Breast epithelium (tissue), 4 donors: ENCODE data around the gene TCF3. TPM values are rescaled to one million over a fixed set of nuclear protein-coding genes. Genes with fewer than 3 reads are reported as not detected.

Experiments used
- DNase-seq, 2 donors: peaks; one replicate each; pipeline ENCODE4 v3.0.0-alpha.2; 2019; ENCODE audit warnings: low spot score in 2 of 2
- H3K27ac ChIP-seq, 2 donors: fragments of 200-600 bp; sonication (generic) in 1 of 2; one replicate each; pipeline ENCODE4 v1.5.1; 2016 to 2019; ENCODE audit warnings: mild to moderate bottlenecking in 1 of 2
- H3K27me3 ChIP-seq, 2 donors: fragments of 200-600 bp; sonication (generic) in 1 of 2; one replicate each; pipeline versions ENCODE4 v1.5.1 to v1.6.0; 2017 to 2019; ENCODE audit warnings: control low read depth in 1 of 2, mild to moderate bottlenecking in 1 of 2
- H3K36me3 ChIP-seq: fragments of 200-600 bp; one replicate; pipeline ENCODE4 v1.5.1; 2019
- H3K4me1 ChIP-seq, 2 donors: fragments of 200-600 bp; sonication (generic); one replicate each; pipeline ENCODE4 v1.5.1; 2016 to 2019; ENCODE audit warnings: control low read depth in 1 of 2
- H3K4me3 ChIP-seq, 3 donors: fragments of 200-600 bp; sonication (generic); 1 replicate in 2 of 3; 2 replicates in 1 of 3; pipeline ENCODE4 v1.5.1; 2016 to 2019; ENCODE audit warnings: mild to moderate bottlenecking in 3 of 3, moderate library complexity in 2 of 3
- H3K9me3 ChIP-seq, 2 donors: fragments of 200-600 bp; sonication (generic) in 1 of 2; one replicate each; pipeline ENCODE4 v1.5.1; 2016 to 2019; ENCODE audit warnings: control low read depth in 1 of 2
- CTCF ChIP-seq, 3 donors: fragments of 450-650 bp; IDR thresholded peaks; one replicate each; pipeline ENCODE4 v1.5.1; 2016 to 2017; ENCODE audit warnings: antibody characterized with exemption in 3 of 3, mild to moderate bottlenecking in 3 of 3, moderate library complexity in 3 of 3
- POLR2A ChIP-seq: fragments of 450-650 bp; IDR thresholded peaks from one replicate; pipeline ENCODE4 v1.6.1; 2016; ENCODE audit warnings: antibody characterized with exemption, mild to moderate bottlenecking, moderate library complexity
- POLR2AphosphoS5 ChIP-seq, 3 donors: sonication (generic); formaldehyde crosslinking; IDR thresholded peaks; one replicate each; pipeline ENCODE4 v1.6.1; 2017; ENCODE audit warnings: antibody characterized with exemption in 3 of 3
- intact Hi-C: fragments of 100-400 bp; cut with DNase I; formaldehyde crosslinking; loops from one replicate; pipeline ENCODE4 v1.15.1; 2023; ENCODE audit warnings: low total_unique reads
- total RNA-seq, 3 donors: library from RNA; depleted of rRNA; stranded (reverse); fragments of >200 nt; gene quantifications; one replicate each; pipeline ENCODE4 v1.1.0, GENCODE V29; 2016

The TCF3 gene
- total RNA-seq, 3 donors from 2014 or later = 38.6 to 45.3 (median 42.3) TPM

DNA sequence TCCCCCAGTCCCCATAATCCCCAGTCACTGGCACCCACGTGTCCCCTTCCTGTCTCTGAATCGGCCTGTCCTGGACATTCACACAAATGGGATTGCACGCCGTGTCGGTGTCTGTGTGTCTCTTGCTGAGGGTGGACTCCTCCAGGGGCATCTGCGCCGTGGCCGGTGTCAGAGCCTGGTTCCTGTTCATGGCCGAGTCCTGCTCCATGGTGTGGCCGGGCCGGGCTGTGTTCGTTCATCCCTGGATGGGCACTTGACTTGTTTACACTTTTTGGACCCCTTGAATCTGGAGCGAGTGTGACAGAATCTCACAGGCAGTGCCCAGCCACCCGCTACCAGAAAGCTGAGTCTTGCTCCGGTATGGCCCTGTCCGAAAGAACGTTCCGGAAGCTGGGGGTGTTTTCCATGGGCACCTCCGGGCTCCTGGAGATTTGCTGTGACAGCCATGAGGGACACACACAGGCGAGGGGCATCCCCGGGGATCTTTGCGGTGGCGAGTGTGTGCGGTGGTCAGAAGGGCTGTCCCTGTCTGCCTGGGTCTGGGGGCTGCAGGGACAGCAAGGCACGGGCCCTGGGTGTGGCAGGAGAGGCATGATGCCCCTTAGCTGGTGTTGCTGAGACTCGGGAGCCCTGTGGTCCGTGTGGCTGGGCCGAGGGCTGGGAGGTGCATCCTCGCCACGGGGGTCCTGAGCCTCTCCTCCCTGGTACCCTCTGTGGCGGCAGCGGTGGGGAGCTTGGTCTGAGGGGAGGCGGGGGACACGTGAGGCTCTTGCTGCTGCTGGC lies 77.9 kb downstream of the TCF3 start:
- intact Hi-C loops = no loop called here

DNA sequence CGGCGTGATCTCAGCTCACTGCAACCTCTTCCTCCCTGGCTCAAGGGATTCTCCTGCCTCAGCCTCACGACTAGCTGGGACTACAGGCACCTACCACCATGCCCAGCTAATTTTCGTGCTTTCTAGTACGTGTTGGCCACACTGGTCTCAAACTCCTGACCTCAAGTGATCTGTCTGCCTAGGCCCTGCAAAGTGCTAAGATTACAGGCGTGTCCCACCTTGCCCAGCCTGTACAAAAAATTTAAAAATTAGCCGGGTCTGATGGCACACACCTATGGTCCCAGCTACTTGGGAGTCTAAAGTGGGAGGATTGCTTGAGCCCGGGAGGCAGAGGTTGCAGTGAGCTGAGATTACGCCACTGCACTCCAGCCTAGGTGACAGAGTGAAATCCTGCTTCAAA lies 79.6 kb downstream of the TCF3 start:
- intact Hi-C loops = no loop called here
- Histone ChIP-seq H3K4me1 (peaks cover 0 to 6% of the 10 kb centered on the region in 2 donors), H3K9me3 (no peaks in the 10 kb centered on the region), H3K36me3 (no peaks in the 10 kb centered on the region), H3K27me3 (no peaks in the 10 kb centered on the region), H3K27ac (no peak overlapping the region), H3K4me3 (no peak overlapping the region)
- no peak for DNase-seq
- no peak for TF ChIP-seq POLR2AphosphoS5 (IDR thresholded peaks at IDR 0.05)
- TF ChIP-seq CTCF (IDR thresholded peaks at IDR 0.05) = no peak
- no peak for TF ChIP-seq POLR2A

More for the DNA sequence above, 77.9 kb downstream of the TCF3 start:
- TF ChIP-seq POLR2A = no peak
- TF ChIP-seq CTCF (IDR thresholded peaks at IDR 0.05) = no peak
- TF ChIP-seq POLR2AphosphoS5 (IDR thresholded peaks at IDR 0.05) = no peak
- Histone ChIP-seq H3K4me1 (no peaks in the 10 kb centered on the region), H3K4me3 (no peak overlapping the region), H3K27me3 (no peaks in the 10 kb centered on the region), H3K9me3 (no peaks in the 10 kb centered on the region), H3K27ac (no peak overlapping the region), H3K36me3 (no peaks in the 10 kb centered on the region)
- no peak for DNase-seq

DNA sequence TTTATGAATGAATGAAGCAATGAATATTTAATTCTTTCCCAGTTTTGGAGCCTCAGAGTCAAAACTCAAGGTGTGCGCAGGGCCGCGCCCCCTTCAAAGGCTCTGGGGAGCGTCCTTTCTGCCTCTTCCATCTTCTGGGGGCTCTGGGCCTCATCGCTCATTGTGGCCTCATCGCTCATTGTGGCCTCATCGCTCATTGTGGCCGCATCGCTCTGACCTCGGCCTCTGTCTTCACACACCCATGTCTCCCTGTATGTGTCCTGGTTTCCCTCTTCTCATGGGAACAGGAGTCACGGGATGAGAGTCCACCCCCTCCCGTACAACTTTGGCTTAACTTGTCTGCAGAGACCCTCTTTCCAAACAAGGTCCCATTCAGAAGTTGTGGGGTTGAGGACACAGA lies 81.1 kb downstream of the TCF3 start:
- no peak for DNase-seq
- no peaks in the 10 kb centered on the region for H3K9me3 ChIP-seq
- H3K4me1 ChIP-seq = peaks cover 0 to 6% of the 10 kb centered on the region in 2 donors
- no peaks in the 10 kb centered on the region for H3K27me3 ChIP-seq
- H3K27ac ChIP-seq = no peak overlapping the region
- TF ChIP-seq POLR2A (no peak), CTCF (IDR thresholded peaks at IDR 0.05) (no peak)
- intact Hi-C loops = no loop called here
- H3K4me3 ChIP-seq = no peak overlapping the region
- H3K36me3 ChIP-seq = no peaks in the 10 kb centered on the region

GRCh38 chr19:1570836-1571235 lies 81.6 kb downstream of the TCF3 start:
- no peak for TF ChIP-seq POLR2A
- TF ChIP-seq CTCF (IDR thresholded peaks at IDR 0.05) = no peak
- no peak for TF ChIP-seq POLR2AphosphoS5 (IDR thresholded peaks at IDR 0.05)
- Histone ChIP-seq H3K9me3 (no peaks in the 10 kb centered on the region), H3K27me3 (no peaks in the 10 kb centered on the region), H3K4me1 (peaks cover 0 to 6% of the 10 kb centered on the region in 2 donors), H3K36me3 (no peaks in the 10 kb centered on the region), H3K27ac (no peak overlapping the region), H3K4me3 (no peak overlapping the region)
- intact Hi-C loops = no loop called here
- DNase-seq = no peak

GRCh38 chr19:1569997-1570396 lies 82.4 kb downstream of the TCF3 start:
- no peak for TF ChIP-seq POLR2A
- TF ChIP-seq POLR2AphosphoS5 (IDR thresholded peaks at IDR 0.05) = no peak
- TF ChIP-seq CTCF (IDR thresholded peaks at IDR 0.05) = no peak
- intact Hi-C loops = no loop called here
- H3K27ac ChIP-seq = no peak overlapping the region
- H3K27me3 ChIP-seq = no peaks in the 10 kb centered on the region
- H3K36me3 ChIP-seq = no peaks in the 10 kb centered on the region
- H3K9me3 ChIP-seq = no peaks in the 10 kb centered on the region
- no peak for DNase-seq
- H3K4me1 ChIP-seq = peaks cover 0 to 6% of the 10 kb centered on the region in 2 donors
- no peak overlapping the region for H3K4me3 ChIP-seq
